ENCODE measurements around the gene ADARB2. TPM values are rescaled to one million over a fixed set of nuclear protein-coding genes. Genes with fewer than 3 reads are reported as not detected.

Gene ADARB2
- polyA plus RNA-seq, 3 donors = not detected

GRCh38 chr10:1661416-1661815, 75.9 kb downstream of the ADARB2 start:
- Mint-ChIP-seq H3K4me1 (no peaks in the 10 kb centered on the region), H3K27ac (no peak overlapping the region), H3K36me3 (no peaks in the 10 kb centered on the region), H3K27me3 (ENCODE audit: low read depth in 3 of 3) (peaks cover 4 to 10% (median 9%) of the 10 kb centered on the region in 3 donors), H3K9me3 (peaks cover 0 to 2% (median 0%) of the 10 kb centered on the region in 7 donors), H3K4me3 (no peak overlapping the region)
- H3K36me3 ChIP-seq (replicated peaks in 1 of 2; ENCODE audit: control insufficient read depth in 1 of 2, insufficient read depth in 2 of 2, low read length in 2 of 2) = no peaks in the 10 kb centered on the region
- H2AFZ ChIP-seq (ENCODE audit: insufficient read depth, low read depth, low read length, poor library complexity, severe bottlenecking) = no peak overlapping the region
- no peak for DNase-seq
- intact Hi-C loops (cut with micrococcal nuclease) = no loop called here
- WGBS (ENCODE audit: insufficient coverage) = 91% methylated on average over 3 of the region's 3 CpGs
- no peaks in the 10 kb centered on the region for H3K79me2 ChIP-seq (ENCODE audit: insufficient read depth, low read length)
- no peak overlapping the region for H3K27ac ChIP-seq (ENCODE audit: low read depth in 1 of 2, low read length in 2 of 2)
- H4K20me1 ChIP-seq (ENCODE audit: insufficient read depth, low read length) = no peaks in the 10 kb centered on the region
- no peaks in the 10 kb centered on the region for H3K27me3 ChIP-seq (ENCODE audit: control insufficient read depth in 2 of 2, insufficient read depth in 2 of 2, low read length in 2 of 2)
- H3K4me1 ChIP-seq (ENCODE audit: control insufficient read depth in 1 of 2, insufficient read depth in 2 of 2, low read length in 2 of 2) = no peaks in the 10 kb centered on the region
- no peak overlapping the region for H3K9ac ChIP-seq (ENCODE audit: insufficient read depth, low read length, poor library complexity, severe bottlenecking)
- H3K4me3 ChIP-seq (replicated peaks in 1 of 3; ENCODE audit: low read depth in 2 of 3, low read length in 3 of 3) = no peak overlapping the region
- H3K4me2 ChIP-seq (replicated peaks; ENCODE audit: extremely low read depth, low read length, poor library complexity, severe bottlenecking) = no peak overlapping the region
- no peak for TF ChIP-seq CTCF (IDR thresholded peaks at IDR 0.05)
- H3K9me3 ChIP-seq (replicated peaks in 1 of 2; ENCODE audit: control insufficient read depth in 1 of 2, insufficient read depth in 1 of 2, low read length in 2 of 2) = no peaks in the 10 kb centered on the region

GRCh38 chr10:1660815-1661214, 76.5 kb downstream of the ADARB2 start:
- Histone ChIP-seq H3K4me2 (replicated peaks; ENCODE audit: extremely low read depth, low read length, poor library complexity, severe bottlenecking) (no peak overlapping the region), H3K4me1 (ENCODE audit: control insufficient read depth in 1 of 2, insufficient read depth in 2 of 2, low read length in 2 of 2) (no peaks in the 10 kb centered on the region), H4K20me1 (ENCODE audit: insufficient read depth, low read length) (no peaks in the 10 kb centered on the region), H3K36me3 (replicated peaks in 1 of 2; ENCODE audit: control insufficient read depth in 1 of 2, insufficient read depth in 2 of 2, low read length in 2 of 2) (no peaks in the 10 kb centered on the region), H3K27ac (ENCODE audit: low read depth in 1 of 2, low read length in 2 of 2) (no peak overlapping the region), H2AFZ (ENCODE audit: insufficient read depth, low read depth, low read length, poor library complexity, severe bottlenecking) (no peak overlapping the region), H3K9me3 (replicated peaks in 1 of 2; ENCODE audit: control insufficient read depth in 1 of 2, insufficient read depth in 1 of 2, low read length in 2 of 2) (no peaks in the 10 kb centered on the region), H3K9ac (ENCODE audit: insufficient read depth, low read length, poor library complexity, severe bottlenecking) (no peak overlapping the region), H3K27me3 (ENCODE audit: control insufficient read depth in 2 of 2, insufficient read depth in 2 of 2, low read length in 2 of 2) (no peaks in the 10 kb centered on the region), H3K79me2 (ENCODE audit: insufficient read depth, low read length) (no peaks in the 10 kb centered on the region), H3K4me3 (replicated peaks in 1 of 3; ENCODE audit: low read depth in 2 of 3, low read length in 3 of 3) (no peak overlapping the region)
- H3K36me3 Mint-ChIP-seq = no peaks in the 10 kb centered on the region
- peaks cover 0 to 2% (median 0%) of the 10 kb centered on the region in 7 donors for H3K9me3 Mint-ChIP-seq
- WGBS (ENCODE audit: insufficient coverage) = 98% methylated on average over 5 of the region's 5 CpGs
- no peak for TF ChIP-seq CTCF (IDR thresholded peaks at IDR 0.05)
- no peak overlapping the region for H3K27ac Mint-ChIP-seq
- H3K4me3 Mint-ChIP-seq = no peak overlapping the region
- peaks cover 4 to 10% (median 9%) of the 10 kb centered on the region in 3 donors for H3K27me3 Mint-ChIP-seq (ENCODE audit: low read depth in 3 of 3)
- DNase-seq = no peak
- intact Hi-C loops (cut with micrococcal nuclease) = no loop called here
- no peaks in the 10 kb centered on the region for H3K4me1 Mint-ChIP-seq
